PFSK-1 (cell line): ENCODE results near the gene FCRL4.

Source experiments
- FOXP2 ChIP-seq: optimal IDR thresholded peaks from 2 replicates; pipeline ENCODE3; 2011; ENCODE audit warnings: borderline replicate concordance, control low read depth, inconsistent platforms; ENCODE audit not compliant: insufficient read depth; ENCODE audit errors: extremely low read length, extremely low read depth
- POLR2AphosphoS5 ChIP-seq: IDR thresholded peaks from 2 replicates; pipeline ENCODE4 v1.6.1; 2012; ENCODE audit warnings: low read depth, mild to moderate bottlenecking, control low read depth, low read length, moderate library complexity
- SIN3A ChIP-seq: IDR thresholded peaks from 2 replicates; pipeline ENCODE4 v1.6.1; 2012; ENCODE audit warnings: mild to moderate bottlenecking, low read length, moderate library complexity, borderline replicate concordance; ENCODE audit not compliant: insufficient read depth
- TAF1 ChIP-seq: IDR thresholded peaks from 2 replicates; pipeline ENCODE4 v1.6.1; 2012; ENCODE audit warnings: low read length, control low read depth, borderline replicate concordance; ENCODE audit not compliant: insufficient read depth
- TF ChIP-seq, protein P1 (sequence below), 2 experiments: IDR thresholded peaks; 2 replicates each; pipeline versions ENCODE4 v1.6.1 to v1.8.0; 2011 to 2012; ENCODE audit warnings: low read depth in 2 of 2, low read length in 2 of 2, control low read depth in 1 of 2, inconsistent platforms in 1 of 2, mild to moderate bottlenecking in 1 of 2, moderate library complexity in 1 of 2; ENCODE audit not compliant: insufficient read depth in 1 of 2

FCRL4 gene

DNA sequence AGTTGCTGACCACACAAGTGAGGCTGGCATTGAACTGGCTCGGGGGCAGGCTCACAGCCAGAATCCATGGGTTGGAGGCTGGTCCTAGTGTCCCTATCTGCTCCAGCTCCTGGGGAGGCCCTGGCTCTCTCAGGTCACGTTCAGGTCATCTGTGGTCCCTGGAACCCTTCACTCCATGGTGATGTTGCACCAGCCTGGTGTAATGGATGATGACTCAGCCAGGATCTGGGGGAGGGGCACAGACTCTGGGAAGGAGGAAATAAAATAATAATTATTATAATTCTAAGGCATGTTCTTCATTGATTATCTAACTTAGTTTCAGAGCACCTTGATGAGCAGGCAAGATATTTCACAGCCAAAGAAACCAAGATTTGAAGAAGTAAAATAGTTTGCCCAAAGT lies 26.6 kb upstream of the FCRL4 start:
- TF ChIP-seq FOXP2, result no peak
- no peak for TF ChIP-seq POLR2AphosphoS5
- TF ChIP-seq SIN3A, result no peak

DNA sequence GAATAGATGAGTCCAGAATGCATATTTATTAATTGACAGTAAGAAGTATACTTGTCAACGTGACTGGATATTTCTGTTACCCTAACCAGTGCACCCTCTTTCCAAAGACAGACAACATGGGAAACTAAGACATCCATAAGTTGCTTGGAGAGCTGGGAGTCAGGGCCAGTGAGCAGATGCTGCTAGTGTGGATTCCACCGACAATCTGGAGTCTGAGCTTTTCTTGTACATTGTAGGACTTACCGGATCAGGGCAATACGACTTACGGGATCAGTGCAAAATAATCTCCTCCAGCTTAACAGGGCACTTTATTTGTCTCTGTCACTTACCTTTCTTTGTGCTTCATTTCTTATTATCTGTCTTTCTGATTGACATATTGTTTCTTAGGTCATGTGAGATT lies 24.6 kb upstream of the FCRL4 start:
- TF ChIP-seq POLR2AphosphoS5 (no peak), FOXP2 (no peak), SIN3A (no peak), TAF1 (no peak)
- TF ChIP-seq, protein P1, sequence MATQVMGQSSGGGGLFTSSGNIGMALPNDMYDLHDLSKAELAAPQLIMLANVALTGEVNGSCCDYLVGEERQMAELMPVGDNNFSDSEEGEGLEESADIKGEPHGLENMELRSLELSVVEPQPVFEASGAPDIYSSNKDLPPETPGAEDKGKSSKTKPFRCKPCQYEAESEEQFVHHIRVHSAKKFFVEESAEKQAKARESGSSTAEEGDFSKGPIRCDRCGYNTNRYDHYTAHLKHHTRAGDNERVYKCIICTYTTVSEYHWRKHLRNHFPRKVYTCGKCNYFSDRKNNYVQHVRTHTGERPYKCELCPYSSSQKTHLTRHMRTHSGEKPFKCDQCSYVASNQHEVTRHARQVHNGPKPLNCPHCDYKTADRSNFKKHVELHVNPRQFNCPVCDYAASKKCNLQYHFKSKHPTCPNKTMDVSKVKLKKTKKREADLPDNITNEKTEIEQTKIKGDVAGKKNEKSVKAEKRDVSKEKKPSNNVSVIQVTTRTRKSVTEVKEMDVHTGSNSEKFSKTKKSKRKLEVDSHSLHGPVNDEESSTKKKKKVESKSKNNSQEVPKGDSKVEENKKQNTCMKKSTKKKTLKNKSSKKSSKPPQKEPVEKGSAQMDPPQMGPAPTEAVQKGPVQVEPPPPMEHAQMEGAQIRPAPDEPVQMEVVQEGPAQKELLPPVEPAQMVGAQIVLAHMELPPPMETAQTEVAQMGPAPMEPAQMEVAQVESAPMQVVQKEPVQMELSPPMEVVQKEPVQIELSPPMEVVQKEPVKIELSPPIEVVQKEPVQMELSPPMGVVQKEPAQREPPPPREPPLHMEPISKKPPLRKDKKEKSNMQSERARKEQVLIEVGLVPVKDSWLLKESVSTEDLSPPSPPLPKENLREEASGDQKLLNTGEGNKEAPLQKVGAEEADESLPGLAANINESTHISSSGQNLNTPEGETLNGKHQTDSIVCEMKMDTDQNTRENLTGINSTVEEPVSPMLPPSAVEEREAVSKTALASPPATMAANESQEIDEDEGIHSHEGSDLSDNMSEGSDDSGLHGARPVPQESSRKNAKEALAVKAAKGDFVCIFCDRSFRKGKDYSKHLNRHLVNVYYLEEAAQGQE (IDR thresholded peaks at IDR 0.05; ENCODE audit: insufficient read depth in 1 of 2, low read depth in 2 of 2, low read length in 2 of 2), result no peak

DNA sequence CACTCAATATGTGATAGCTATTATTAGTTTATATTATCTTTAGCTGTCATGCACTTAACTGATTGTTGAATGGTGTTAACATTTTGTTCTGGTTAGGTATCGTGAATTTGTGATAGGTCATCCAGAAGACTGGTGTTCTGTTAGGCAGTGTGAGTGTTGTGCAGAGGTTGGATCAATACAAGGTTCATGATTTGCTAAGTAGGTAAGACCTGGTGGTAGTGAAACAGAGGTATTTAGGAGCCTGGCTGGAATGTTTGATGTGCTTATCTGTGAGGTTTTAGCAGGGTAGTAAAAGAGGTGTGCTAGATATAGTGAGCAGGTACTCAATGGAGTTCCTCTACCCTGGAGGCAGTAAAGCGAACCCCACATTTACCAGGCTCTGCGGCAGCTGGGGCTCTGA lies 20.3 kb upstream of the FCRL4 start:
- no peak for TF ChIP-seq SIN3A
- no peak for TF ChIP-seq TAF1
- TF ChIP-seq, protein P1 (IDR thresholded peaks at IDR 0.05; ENCODE audit: insufficient read depth in 1 of 2, low read depth in 2 of 2, low read length in 2 of 2), result no peak
- TF ChIP-seq POLR2AphosphoS5, result no peak
- no peak for TF ChIP-seq FOXP2

DNA sequence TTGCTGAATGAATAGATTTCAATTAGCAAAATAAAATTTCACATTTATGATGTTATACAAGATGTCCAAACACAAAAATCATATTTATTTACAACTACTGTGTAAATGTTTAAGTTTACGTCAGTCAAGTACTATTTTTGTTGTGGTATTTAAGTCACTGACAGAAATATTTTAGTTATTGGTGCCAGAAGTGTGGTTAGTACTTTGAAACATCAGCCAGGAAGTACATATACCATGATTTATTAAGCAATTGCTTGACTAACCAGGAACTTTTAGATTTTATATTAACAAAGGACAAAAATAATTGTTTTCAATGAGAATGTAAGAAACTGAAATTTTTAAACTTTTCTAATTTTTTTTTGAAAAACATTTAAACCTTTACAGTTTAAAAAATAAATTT lies 2.4 kb upstream of the FCRL4 start:
- TF ChIP-seq FOXP2 (no peak), POLR2AphosphoS5 (no peak), TAF1 (no peak), SIN3A (no peak)
- TF ChIP-seq, protein P1 (IDR thresholded peaks at IDR 0.05; ENCODE audit: insufficient read depth in 1 of 2, low read depth in 2 of 2, low read length in 2 of 2), result no peak

DNA sequence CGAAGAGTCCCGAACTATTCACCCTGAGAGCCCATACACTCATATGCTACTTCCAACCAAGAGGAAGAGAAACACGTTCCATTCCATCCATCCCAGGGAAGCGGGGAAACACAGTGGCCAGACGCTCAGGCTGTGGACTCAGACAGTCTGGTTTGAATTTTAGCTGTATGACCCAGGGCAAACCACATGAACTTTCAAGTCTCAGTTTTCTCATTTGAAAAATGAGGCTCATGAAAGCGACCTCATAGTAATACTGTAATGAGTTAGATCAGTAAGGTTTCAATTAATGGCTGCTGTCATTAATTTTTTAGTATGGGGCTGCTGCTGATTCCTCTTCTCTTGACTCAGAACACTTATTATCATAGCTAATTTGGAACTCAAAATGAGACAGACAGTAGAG lies 1.5 kb downstream of the FCRL4 start:
- no peak for TF ChIP-seq FOXP2
- no peak for TF ChIP-seq POLR2AphosphoS5
- TF ChIP-seq SIN3A, result no peak
- TF ChIP-seq, protein P1 (IDR thresholded peaks at IDR 0.05; ENCODE audit: insufficient read depth in 1 of 2, low read depth in 2 of 2, low read length in 2 of 2), result no peak
- TF ChIP-seq TAF1, result no peak
